ENCODE measurements around the gene ZBTB1. TPM values are rescaled to one million over a fixed set of nuclear protein-coding genes. Genes with fewer than 3 reads are reported as not detected.
"Not testable (repeated sequence)": the region's sequence is repeated elsewhere in the genome, so short reads cannot be mapped to it uniquely, and the experiment has no call there.

ZBTB1 gene
- polyA plus RNA-seq, 1 donor: 28.6 TPM

DNA sequence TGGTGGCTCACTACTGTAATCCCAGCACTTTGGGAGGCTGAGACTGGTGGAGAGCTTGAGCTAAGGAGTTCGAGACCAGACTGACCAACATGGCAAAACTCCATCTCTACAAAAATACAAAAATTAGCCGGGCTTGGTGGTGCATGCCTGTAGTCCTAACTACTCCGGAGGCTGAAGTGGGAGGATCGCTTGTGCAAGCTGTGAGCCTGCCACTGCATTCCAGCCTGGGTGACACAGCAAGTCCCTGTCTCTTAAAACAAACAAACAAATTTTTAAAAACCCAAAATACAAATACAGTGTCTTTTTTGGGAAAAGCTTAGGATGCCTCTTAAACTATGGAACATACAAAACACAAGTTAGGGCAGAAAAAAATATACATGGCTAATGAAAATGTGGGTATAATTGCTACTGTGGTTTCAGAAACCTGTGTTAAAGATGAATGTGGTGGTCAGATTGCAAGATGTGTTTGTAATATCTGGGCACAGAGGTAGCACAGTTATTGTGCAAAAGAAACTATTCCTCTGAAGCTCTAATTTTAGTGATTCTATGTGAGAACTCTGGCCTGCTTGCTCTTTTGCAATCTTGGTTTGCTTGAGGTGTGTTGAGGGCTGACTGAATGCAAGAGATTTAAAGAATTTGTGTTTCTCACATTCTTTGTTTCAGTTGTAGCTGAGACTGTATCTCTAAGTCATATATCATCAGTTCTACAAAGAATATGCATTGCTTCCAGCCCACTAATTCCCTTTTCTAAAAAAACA, 32.1 kb downstream of the ZBTB1 start:
- no peak for DNase-seq

DNA sequence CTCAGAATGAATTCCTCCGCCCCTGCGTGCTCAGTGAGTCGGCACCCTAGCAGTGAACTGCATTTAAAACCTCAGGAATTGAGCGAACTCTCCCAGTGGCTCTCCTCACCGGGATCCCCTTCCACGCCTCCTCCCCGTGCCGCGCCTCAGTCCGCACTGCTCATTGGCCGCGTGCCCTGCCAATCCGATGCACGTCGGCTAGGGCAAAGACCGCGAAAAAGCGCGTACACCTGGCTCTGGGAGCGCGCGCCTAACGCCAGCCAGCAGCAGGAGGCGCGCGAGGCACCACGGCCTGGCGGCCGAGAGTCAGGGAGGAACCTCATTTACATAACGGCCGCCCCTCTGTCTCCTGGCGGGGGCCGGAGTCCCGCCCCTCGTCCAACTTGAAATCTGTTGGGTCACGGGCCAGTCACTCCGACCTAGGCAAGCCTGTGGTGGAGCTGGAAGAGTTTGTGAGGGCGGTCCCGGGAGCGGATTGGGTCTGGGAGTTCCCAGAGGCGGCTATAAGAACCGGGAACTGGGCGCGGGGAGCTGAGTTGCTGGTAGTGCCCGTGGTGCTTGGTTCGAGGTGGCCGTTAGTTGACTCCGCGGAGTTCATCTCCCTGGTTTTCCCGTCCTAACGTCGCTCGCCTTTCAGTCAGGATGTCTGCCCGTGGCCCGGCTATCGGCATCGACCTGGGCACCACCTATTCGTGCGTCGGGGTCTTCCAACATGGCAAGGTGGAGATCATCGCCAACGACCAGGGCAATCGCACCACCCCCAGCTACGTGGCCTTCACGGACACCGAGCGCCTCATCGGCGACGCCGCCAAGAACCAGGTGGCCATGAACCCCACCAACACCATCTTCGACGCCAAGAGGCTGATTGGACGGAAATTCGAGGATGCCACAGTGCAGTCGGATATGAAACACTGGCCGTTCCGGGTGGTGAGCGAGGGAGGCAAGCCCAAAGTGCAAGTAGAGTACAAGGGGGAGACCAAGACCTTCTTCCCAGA, 35.9 kb downstream of the ZBTB1 start, which contains the start of gene HSPA2:
TSS of gene HSPA2 (plus strand) at position 534 of the 995 bp plus-strand sequence. CDS start at position 643, 109 bp downstream.
- DNase-seq: peak; percentile 97

DNA sequence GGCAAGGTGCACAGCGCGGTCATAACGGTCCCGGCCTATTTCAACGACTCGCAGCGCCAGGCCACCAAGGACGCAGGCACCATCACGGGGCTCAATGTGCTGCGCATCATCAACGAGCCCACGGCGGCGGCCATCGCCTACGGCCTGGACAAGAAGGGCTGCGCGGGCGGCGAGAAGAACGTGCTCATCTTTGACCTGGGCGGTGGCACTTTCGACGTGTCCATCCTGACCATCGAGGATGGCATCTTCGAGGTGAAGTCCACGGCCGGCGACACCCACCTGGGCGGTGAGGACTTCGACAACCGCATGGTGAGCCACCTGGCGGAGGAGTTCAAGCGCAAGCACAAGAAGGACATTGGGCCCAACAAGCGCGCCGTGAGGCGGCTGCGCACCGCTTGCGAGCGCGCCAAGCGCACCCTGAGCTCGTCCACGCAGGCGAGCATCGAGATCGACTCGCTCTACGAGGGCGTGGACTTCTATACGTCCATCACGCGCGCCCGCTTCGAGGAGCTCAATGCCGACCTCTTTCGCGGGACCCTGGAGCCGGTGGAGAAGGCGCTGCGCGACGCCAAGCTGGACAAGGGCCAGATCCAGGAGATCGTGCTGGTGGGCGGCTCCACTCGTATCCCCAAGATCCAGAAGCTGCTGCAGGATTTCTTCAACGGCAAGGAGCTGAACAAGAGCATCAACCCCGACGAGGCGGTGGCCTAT, 36.8 kb downstream of the ZBTB1 start:
- DNase-seq: peak; percentile 41

GRCh38 chr14:64541972-64542835, 37.6 kb downstream of the ZBTB1 start:
- no peak for DNase-seq

GRCh38 chr14:64542836-64543201, 38.2 kb downstream of the ZBTB1 start:
- no peak for DNase-seq

GRCh38 chr14:64544607-64545312, 40.2 kb downstream of the ZBTB1 start:
- DNase-seq: no peak

- DNase-seq: no peak
Observed at GRCh38 chr14:64549016-64549415, 44.4 kb downstream of the ZBTB1 start.

DNA sequence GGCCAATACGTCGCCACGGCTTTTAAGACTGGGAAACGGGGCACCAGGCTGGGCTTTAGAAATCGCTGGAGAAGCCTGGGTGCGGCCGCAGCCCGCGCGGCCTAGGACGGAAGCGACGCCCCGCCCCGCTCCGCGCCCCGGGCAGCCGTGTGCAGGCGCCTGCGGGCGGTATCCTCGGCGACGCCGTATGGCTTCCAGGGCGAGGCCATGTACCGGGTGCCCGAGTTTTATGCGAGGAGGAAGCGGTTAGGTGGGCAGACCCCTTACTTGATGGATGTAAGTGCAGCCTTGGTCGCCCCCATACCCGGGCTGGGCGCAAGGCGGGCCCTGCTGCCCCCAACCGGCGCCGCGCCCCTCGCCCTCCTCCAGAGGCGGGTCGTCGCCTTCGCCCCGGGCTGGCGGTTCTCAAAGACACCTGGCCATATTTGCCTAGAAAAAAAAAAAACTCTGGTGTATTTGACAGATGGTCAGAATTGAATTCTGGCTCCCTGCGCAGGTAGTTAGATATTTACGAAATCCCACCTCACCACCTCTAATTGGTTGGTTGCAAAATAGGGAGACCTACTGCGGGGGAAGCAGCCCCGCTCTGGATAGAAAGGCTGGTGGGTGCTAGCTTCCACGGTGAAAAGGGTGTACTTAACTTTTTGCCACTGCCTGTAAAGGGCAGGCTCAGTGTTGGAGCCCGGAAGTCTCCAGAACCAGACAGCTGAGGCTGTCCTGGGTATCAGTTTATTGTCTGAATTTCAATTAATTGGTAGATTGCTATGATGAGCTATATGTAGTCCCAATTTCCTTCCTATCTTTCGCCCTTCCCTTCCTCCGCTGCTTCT, 45.4 kb downstream of the ZBTB1 start, which contains the start of gene PPP1R36:
TSS of gene PPP1R36 (plus strand) at position 171 of the 830 bp plus-strand sequence. CDS start at position 208, 37 bp downstream.
- DNase-seq: no peak

GRCh38 chr14:64550621-64551333, 46.2 kb downstream of the ZBTB1 start:
- DNase-seq: no peak

DNA sequence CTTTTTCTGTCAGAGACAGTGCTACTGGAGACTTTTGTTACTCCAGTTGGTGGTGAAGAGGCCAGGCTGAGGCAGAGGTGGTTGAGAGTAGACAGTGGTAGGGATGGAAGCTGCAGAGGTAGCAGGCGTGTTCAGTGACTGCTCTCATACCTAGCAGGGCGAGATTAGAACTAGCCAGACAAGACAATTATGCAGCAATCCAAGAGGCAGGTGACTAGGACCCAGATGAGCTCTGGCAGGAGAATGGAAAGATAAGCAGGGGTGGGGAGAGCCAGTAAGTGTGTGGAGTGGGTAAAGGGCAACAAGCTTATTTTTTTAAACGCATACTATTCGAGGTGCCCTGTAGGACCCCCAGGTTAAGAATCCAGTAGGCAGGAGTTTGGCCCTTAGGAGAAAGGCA, 50.0 kb downstream of the ZBTB1 start:
- no peak for DNase-seq

DNA sequence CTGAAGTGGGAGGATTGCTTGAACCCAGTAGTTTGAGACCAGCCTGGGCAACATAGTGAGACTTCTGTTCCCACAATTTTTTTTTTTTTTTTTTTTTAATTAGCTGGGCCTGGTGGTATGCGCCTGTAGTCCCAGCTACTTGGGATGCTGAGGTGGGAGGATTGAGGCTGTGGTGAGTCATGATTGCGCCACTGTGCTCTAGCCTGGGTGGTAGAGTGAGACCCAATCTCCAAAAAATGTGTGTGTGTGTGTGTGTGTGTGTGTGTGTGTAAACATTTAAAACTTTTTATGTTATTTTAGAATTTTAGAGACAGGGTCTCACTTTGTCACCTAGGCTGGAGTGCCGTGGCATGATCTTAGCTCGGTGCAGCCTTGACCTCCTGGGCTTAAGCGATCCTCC, 52.0 kb downstream of the ZBTB1 start:
- DNase-seq: no peak

DNA sequence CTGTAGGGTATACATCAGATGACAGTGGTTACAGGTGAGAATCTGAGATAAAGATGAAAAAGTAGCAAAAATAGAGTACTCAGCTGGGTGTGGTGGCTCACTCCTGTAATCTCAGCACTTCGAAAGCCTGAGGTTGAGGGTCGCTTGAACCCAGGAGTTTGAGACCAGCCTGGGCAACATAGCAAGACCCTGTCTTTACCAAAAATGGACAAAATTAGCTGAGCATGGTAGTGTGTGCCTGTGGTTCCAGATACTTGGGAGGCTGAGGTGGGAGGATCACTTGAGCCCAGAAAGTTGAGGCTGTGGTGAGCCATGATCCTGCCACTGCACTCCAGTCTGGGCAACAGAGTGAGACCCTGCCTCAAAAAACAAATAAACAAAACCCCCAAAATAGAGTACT, 53.6 kb downstream of the ZBTB1 start:
- not testable (repeated sequence) for DNase-seq

GRCh38 chr14:64561631-64562030, 57.1 kb downstream of the ZBTB1 start:
- no peak for DNase-seq

DNA sequence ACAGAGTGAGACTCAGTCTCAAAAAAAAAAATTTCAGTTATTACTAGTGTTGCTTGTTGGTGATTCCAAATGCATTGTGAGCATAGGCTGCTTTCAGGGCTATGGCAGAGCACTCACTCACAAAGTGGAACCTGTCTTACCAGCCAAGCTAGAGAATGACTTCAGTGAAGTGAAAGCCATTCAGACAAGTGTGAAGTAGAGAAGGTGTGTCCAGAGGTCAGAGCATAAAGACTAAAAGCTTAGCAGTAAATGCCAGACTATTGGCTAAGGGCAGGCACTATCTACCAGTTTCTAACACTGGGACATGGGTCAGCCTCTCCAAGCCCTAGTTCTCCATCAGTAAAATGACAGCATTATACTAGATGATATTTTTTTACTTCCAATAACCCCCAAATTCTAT, 57.9 kb downstream of the ZBTB1 start:
- no peak for DNase-seq

DNA sequence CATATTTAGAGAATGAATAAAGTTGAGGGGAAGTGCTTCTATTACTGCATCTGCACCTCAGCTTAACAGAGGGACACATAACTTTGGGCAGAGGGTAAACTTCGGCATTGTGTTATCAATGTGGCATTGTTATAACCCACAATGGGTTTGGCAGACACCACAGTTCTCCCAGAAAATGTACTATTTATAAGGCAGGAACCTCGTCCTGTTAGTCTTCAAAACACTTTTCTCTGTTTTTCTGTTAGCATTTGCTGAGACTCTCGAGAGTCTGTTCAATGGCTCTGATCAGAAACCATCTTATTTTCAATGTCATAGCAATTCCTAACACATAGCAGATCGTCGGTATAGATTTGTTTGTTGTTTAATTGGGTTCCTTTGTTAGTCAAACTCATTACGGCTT, 59.1 kb downstream of the ZBTB1 start:
- no peak for DNase-seq

- peak; percentile 59 for DNase-seq
Observed at GRCh38 chr14:64566651-64567122, 62.1 kb downstream of the ZBTB1 start.

GRCh38 chr14:64569138-64569631, 64.6 kb downstream of the ZBTB1 start:
- no peak for DNase-seq

DNA sequence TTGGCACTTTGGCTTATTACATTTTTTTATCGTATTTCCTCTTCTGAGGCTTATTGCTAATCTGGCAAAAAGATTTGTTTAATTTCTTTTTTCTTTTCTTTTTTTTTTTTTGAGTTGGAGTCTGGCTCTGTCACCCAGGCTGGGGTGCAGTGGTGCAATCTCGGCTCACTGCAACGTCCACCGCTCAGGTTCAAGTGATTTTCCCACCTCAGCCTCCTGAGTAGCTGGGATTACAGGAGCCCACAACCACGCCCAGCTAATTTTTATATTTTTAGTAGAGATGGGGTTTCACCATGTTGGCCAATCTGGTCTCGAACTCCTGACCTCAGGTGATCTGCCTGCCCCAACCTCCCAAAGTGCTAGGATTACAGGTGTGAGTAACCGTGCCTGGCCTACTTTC, 65.1 kb downstream of the ZBTB1 start:
- DNase-seq: not testable (repeated sequence)
